Ureter (tissue), 1 donor: ENCODE data around the gene MEGF10. TPM values are rescaled to one million over a fixed set of nuclear protein-coding genes. Genes with fewer than 3 reads are reported as not detected.
"Not testable (repeated sequence)": the region's sequence is repeated elsewhere in the genome, so short reads cannot be mapped to it uniquely, and the experiment has no call there.

Experiments
- DNase-seq: peaks from one replicate; pipeline ENCODE4 v3.0.0-alpha.2; 2020; ENCODE audit warnings: low spot score
- total RNA-seq: library from RNA; stranded (reverse); gene quantifications from one replicate; pipeline ENCODE4 v1.2.4, GENCODE V29; 2023
- donor health status: DM: yes; HTN: yes; CAD: no.

MEGF10 gene
- total RNA-seq, 1 donor from 2014 or later, result 1.1 TPM

GRCh38 chr5:127298036-127298429, 7.4 kb downstream of the MEGF10 start:
- DNase-seq, result no peak

DNA sequence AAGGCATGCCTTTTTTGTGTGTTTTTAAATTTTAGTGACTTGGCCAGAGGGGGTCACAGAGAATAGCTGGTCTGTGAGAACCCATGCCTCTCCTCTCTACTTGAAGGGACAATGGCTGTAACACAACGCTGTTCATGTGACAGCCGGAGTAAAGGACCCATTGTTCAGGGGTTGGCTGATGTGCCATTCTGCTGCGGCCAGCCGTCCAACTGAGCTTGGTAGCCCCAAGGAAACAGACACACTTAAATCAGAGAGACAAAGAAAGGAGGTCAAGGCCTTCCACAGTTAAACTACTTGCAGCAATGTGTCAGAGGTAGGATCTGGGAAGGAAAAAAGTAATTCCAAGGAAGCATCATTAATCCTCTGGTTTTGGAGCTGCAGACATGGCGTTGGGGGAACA, 8.1 kb downstream of the MEGF10 start:
- no peak for DNase-seq

GRCh38 chr5:127299678-127300077, 9.1 kb downstream of the MEGF10 start:
- DNase-seq, result no peak

- no peak for DNase-seq
Measured at GRCh38 chr5:127302509-127302908, 11.9 kb downstream of the MEGF10 start.

- no peak for DNase-seq
Measured at GRCh38 chr5:127303404-127303803, 12.8 kb downstream of the MEGF10 start.

DNA sequence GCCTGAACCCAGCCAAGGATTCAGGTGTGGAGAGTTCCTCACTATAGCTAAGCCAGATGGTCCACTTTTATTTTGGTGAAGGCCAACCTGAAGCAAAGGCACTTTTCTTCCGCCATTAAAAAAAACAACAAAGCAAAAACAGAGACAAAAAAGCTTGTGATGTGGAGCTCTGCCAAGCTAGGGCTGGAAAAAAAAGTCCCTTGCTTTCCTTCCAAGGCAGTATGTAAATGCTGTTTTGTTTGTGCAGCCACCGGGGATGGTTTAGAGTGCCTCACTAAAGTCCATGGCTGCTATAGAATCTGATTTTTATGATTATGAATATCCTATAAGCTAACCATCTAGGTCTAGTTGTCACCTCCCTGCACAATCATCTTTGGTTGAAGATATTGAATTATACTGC, 14.9 kb downstream of the MEGF10 start:
- no peak for DNase-seq

DNA sequence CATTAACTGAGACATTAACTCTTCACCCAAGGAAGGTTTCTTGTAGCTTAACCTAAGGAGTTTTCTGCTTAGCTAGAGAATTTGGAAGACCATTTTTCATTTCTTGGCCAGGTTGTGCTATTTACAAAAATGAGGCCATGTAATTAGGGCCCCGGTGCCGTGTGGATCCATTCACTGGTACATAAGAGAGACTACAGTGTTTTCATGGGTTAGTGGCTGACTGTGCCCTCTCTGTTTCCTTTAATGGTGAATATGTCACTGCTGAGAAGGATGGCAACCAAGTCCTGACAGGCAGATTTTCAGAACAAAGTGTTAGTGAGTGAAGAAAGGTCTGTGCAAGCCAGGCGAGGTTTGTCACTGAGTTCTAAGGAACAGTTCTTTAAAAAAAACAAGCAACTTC, 15.4 kb downstream of the MEGF10 start:
- DNase-seq, result no peak

DNA sequence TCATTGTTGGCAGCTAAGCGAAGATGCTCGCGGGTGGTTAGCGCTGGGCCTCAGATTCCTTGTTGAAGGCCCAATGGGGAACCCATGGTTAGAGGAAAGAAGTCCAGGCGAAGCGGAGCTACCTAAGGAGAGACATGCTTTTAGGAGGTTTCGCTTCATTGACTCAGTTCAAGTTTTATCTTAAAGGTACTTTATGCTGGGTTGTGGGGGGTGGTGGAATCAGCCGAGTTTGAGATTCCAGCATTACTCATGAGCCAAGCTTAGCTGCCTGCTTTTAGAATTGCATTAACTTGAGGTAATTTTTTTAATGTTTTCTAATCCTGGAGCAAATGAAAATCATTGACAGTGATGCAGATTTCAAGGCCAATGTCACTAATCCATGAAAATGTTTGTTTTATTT, 16.1 kb downstream of the MEGF10 start:
- DNase-seq, result no peak

GRCh38 chr5:127307868-127308267, 17.3 kb downstream of the MEGF10 start:
- DNase-seq, result no peak

- not testable (repeated sequence) for DNase-seq
Measured at GRCh38 chr5:127308325-127308724, 17.7 kb downstream of the MEGF10 start.

DNA sequence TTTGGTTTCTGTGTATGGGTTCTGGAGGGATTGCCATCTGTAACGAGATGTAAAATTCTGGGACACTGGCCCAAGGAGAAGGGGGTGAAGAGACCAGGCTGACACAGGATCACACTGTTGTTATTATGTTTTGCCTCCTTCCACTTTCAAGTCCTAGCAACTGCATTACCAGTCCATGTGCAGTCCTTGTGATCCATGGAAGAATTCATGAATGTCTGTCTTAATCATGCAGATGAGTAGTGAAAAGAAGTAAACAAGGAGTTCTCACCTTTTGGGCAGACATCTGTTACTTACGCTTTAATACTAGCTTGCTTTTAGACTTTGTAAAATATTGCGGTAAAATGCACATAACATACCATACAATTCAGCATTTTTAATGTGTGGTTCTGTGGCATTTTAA, 18.3 kb downstream of the MEGF10 start:
- DNase-seq, result no peak

- no peak for DNase-seq
Measured at GRCh38 chr5:127311349-127311748, 20.8 kb downstream of the MEGF10 start.

DNA sequence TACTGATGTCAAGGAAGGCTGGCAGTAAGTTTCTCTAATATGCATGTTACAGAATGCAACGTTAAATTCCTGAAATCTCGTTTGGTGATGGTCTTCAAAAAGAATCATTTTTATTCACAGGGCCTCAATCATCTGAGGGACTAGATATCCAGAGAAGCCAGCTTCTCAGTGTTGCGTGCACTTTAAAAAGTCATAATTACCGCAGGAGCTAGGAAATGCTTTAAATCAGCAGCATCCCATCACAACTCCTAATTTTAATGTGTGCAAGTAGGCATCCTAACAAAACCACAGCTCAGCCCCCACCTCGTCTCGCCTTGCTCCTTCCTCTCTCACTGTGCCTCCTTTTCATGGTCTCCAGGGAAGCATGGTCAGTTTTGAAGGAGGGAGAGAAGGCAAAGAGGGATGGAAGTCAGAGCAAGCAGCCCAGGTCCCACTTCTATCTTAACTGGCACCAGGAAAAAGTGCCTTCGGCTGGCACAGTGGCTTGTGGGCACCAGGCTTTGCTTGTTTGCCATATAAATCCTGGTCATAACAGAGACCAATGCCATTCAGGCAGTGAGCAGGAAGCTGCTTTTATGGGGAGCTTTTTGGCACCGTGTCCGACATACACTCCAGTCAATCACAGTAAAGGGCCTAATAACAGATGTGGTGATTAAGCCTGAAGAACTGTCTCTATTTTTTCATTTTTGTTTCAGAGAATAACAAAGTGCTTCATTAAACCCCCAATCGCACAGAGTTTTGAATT, 21.4 kb downstream of the MEGF10 start:
- no peak for DNase-seq

DNA sequence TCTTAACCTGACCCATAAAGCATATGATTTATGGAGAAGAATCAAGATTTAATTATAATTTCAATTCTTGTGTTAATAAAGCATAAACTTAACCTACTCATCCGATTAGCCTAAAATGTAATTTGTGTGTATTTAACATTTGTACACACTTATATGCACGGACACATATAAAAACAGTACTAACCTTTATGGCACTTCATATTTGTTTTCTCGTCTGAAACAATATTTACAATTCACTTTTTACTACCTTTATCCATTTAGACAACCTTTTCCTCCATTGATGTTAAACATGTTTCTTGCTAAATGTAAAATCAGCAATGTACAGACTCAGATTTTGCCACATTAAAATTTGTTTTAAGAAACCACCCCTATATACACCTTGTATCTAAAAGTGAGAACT, 22.8 kb downstream of the MEGF10 start:
- no peak for DNase-seq

- peak; percentile 58 for DNase-seq
Measured at GRCh38 chr5:127313847-127314473, 23.4 kb downstream of the MEGF10 start.

GRCh38 chr5:127316011-127316410, 25.4 kb downstream of the MEGF10 start:
- DNase-seq, result no peak

GRCh38 chr5:127317385-127317784, 26.8 kb downstream of the MEGF10 start:
- DNase-seq, result not testable (repeated sequence)

- no peak for DNase-seq
Measured at GRCh38 chr5:127320032-127320965, 29.7 kb downstream of the MEGF10 start.

DNA sequence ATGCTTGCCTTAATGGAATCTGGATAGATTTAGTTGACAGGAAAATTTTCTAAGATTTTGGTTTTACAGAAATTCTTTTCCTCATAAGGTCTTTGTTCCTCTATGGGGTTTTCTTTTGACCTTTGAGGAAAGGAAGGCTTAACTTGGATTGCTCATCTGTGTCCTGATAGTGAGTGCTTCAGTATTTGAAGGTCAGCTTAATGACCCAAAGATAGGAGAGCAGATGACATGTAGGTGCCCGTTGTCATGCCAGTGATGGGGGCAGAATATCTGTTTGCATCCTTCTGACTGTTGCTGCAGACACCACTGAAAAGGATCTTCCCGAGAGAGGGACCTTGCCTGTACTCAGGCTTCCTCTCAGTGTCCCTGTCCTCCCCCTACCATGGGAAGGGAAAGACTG, 30.9 kb downstream of the MEGF10 start:
- DNase-seq, result no peak

- no peak for DNase-seq
Measured at GRCh38 chr5:127322403-127322802, 31.8 kb downstream of the MEGF10 start.

GRCh38 chr5:127324756-127325155, 34.2 kb downstream of the MEGF10 start:
- DNase-seq, result no peak

GRCh38 chr5:127326431-127326830, 35.8 kb downstream of the MEGF10 start:
- DNase-seq, result no peak
